DMS153 treated with DMSO at 0.1 percent for 48 hours (cell line): ENCODE measurements around the gene CREB3L2.
"Not testable (repeated sequence)": the region's sequence is repeated elsewhere in the genome, so short reads cannot be mapped to it uniquely, and the experiment has no call there.

Experiments used
- DNase-seq: peaks from one replicate; lab custom pipeline; 2025; ENCODE audit not compliant: unreplicated experiment; lab: John Stamatoyannopoulos, UW

The CREB3L2 gene

GRCh38 chr7:137970253-137970975 lies 31.5 kb downstream of the CREB3L2 start:
- no peak for DNase-seq

- no peak for DNase-seq
These were observed 32.1 kb downstream of the CREB3L2 start for GRCh38 chr7:137969828-137970227.

DNA sequence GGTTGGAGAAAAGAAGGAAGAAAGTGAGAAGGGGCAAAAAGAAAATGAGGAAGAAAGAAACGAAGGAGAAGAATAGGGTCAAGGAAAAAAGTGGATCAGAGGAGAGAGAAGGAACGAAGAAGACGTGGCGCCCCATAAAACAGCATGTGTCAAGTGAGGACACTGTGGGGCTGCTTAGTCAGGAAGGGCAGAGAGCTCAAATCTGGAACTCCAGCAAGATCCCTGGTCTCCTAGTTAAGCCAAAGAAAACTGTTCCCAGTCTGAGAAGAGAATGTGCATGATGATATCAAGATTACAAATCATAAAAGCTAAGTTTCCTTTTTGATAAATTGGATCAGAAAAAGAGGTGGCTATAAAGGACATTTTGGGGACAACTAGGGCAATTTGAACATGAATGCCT lies 33.0 kb downstream of the CREB3L2 start:
- DNase-seq = no peak

GRCh38 chr7:137968339-137968738 lies 33.5 kb downstream of the CREB3L2 start:
- DNase-seq = not testable (repeated sequence)

DNA sequence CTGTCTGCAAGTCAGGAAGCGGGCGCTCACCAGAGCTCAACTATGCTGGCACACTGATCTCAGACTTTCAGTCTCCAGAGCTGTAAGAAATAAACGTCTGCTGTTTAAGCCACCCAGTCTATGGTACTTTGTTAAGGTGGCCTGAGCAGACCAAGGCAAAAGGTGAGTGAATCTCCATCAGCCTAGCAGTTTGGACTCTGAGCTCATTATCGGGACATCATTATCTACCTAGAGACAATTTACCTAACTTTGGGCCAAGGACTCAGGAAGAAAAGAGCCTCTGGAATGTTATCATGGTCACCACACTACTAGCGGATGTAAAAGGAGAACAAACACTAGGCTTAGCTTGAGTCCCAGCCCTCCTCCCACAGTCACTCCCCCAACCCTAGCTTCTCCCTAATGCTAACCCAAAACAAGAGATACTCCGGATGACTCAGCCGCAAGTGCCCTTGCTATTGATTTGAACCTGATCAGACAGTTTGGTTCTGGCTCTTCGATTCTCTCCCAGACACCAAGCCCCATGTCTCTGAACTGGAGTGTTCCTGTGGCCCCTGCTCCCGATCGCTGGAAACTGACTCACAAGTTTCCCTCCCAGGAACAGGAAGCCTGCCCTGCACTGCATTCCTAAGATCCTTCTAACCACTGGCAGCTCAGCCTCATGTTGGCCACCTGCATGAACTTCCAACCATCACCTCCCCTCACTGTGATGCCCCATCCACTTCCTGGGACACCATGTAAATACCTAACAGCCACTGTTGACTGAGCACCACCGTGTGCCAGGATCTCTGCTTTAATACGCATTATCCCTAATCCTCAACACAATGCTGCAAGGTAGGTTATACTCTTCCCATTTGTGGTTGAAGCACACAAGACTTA lies 34.5 kb downstream of the CREB3L2 start:
- no peak for DNase-seq

- DNase-seq = no peak
These were observed 35.2 kb downstream of the CREB3L2 start for GRCh38 chr7:137966641-137967142.

GRCh38 chr7:137965942-137966640 lies 35.8 kb downstream of the CREB3L2 start:
- no peak for DNase-seq

- DNase-seq = no peak
These were observed 36.9 kb downstream of the CREB3L2 start for GRCh38 chr7:137964824-137965545.

DNA sequence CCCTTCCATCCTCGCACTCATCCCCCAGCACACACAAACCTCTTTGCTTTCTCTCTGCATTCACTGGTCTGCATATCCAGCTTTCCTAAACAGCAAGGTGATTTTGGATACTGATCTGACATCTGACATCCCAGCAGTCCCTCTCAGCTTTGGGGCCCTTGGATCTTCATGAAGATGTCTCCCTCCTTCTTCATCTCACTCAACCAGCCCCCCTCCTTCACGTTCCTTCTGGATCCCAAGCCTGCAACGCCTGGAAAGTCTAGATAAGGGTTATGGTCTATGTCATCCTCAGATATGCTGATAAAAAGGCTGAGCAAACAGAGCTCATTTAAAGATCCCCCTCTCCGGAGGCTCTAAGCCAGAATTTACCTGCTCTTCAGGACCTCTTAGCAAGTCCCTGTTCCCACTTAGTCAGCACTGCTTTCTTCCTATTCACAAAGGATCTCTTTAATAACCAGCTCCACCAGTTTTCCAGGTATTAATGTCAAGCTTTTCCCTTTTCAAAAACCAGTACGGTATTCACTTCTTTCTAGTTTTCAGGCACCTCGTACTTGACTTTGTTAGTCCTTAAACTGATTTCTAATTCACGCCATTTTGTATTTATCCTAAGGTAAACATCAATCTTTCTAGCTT lies 38.9 kb downstream of the CREB3L2 start:
- no peak for DNase-seq

DNA sequence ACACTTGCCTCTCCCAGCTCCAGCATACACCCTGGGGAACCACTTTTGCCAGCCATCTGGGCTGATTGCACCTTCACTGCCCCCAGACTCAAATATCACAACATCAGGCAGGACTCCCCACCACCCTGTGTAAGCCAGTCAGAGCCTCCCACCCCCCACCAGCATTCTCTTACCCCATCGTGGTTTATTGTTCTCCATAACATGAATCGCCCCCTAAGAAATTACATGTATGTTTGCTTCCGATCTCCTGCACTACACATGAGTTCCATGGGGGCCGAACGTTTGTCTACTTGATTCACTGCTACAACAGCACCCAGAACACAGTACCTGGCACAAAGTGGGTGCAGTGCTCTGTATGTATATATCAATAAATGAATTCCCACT lies 39.4 kb downstream of the CREB3L2 start:
- DNase-seq = no peak

DNA sequence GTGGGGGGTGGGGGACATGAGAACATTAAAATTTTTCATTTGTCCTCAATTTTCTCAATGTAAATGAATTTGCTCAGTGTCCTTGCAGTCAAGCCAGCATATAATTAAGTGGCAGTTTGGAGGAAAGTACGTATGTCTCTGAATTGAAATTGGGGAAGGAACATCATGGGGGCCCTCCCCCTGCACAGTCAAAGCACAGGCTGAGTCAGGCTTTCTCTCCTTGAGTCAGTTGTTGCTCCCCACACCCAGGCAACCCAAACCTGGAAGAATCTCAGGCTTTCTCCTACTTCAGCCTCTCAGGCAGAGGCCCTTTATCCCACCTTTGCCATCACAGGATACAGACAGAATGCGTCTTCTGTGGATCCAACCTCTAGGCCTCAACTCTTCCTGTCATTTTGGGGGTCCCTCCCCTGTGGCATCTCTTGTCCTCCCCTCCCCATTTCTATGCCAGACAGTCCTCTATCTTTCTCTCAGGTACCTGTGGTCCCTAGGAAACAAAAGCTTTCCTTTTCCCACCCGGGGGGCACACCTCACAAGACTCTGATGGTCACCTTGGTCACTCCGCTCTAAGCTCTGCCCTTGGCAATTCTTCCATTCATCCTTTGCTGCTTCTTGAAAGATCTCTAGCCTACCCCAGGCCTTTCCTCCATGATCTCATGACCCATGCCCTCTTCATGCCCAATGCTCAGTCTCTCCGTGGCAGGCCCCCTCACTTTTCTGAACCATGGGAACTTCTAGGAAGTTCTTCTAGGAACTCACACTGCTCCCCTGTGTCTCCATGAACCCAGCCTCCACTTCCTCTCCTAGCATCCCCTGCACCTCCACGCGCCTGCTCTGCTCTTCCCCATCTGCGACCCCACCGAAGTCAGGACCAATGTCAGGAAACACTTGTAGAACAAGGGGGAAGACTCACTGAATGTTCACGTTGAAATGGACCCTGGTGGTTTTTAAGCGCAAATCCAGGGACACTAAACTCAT lies 40.4 kb downstream of the CREB3L2 start:
- no peak for DNase-seq

- no peak for DNase-seq
These were observed 41.9 kb downstream of the CREB3L2 start for GRCh38 chr7:137960020-137960419.

GRCh38 chr7:137958470-137959431 lies 43.1 kb downstream of the CREB3L2 start:
- no peak for DNase-seq

- no peak for DNase-seq
These were observed 44.0 kb downstream of the CREB3L2 start for GRCh38 chr7:137957887-137958286.

DNA sequence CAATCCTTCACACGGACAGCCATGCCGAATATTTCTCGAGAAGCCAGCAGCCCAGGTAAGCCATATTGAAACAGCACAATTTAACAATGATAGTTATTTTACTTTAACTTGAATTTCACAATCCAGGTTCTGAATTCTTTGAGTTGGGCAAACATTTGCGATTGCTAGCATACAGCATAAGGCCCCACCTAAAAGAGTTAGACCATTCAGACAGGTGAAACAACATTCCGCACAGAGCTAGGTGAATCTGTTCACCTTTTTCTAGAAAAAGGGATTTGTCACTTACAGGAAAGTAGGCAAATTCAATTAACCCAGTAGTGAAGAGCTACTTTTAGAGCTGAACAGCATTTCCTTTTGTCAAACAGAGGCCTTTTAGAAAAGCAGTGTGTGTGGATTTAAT lies 45.3 kb downstream of the CREB3L2 start:
- DNase-seq = no peak

- DNase-seq = no peak
These were observed 45.7 kb downstream of the CREB3L2 start for GRCh38 chr7:137956183-137956582.

GRCh38 chr7:137954614-137955013 lies 47.3 kb downstream of the CREB3L2 start:
- DNase-seq = no peak
